Panc1 (cell line): Measurements from ENCODE around the gene DRG1. TPM values are rescaled to one million over a fixed set of nuclear protein-coding genes. Genes with fewer than 3 reads are reported as not detected.

ENCODE experiments used
- ATAC-seq: fragments of 200-7000 bp; cut with Tn5 transposase; 2 replicates; pipeline ENCODE4 v1.9.1; 2020; ENCODE audit warnings: mild to moderate bottlenecking, moderate library complexity
- Bru-seq: library from RNA; stranded (reverse); fragments of 400-500 nt; gene quantifications from one replicate; lab custom pipeline; 2021; lab: Mats Ljungman, UMichigan
- BruChase-seq, 2 experiments: library from RNA; stranded (reverse); fragments of 400-500 nt; gene quantifications; one replicate each; lab custom pipeline; 2021; lab: Mats Ljungman, UMichigan
- BruUV-seq: library from RNA; stranded (reverse); fragments of 400-500 nt; replicated peaks from 2 replicates; lab custom pipeline; 2021; lab: Mats Ljungman, UMichigan
- CTCF ChIA-PET: fragments of 300-600 bp; sonication (Branson Sonifier 250); formaldehyde crosslinking; loops from one replicate; lab custom pipeline; 2022; ENCODE audit warnings: antibody characterized with exemption; lab: Charles Lee
- POLR2A ChIA-PET: fragments of 300-600 bp; sonication (Branson Sonifier 250); formaldehyde crosslinking; loops from one replicate; lab custom pipeline; 2022; ENCODE audit warnings: antibody characterized with exemption; lab: Charles Lee
- DNase-seq: peaks from one replicate; pipeline ENCODE4 v3.0.0-alpha.2; 2010; ENCODE audit warnings: low read depth, low spot score
- H3K27ac ChIP-seq: 2 replicates; pipeline ENCODE4 v1.5.1; 2011; ENCODE audit warnings: mild to moderate bottlenecking, low read length, inconsistent platforms
- H3K27me3 ChIP-seq: fragments of 200-500 bp; sonication (Bioruptor generic); 2 replicates; pipeline ENCODE4 v1.6.0; 2014; ENCODE audit warnings: low read length, inconsistent platforms; ENCODE audit not compliant: control insufficient read depth, insufficient read depth
- H3K36me3 ChIP-seq: fragments of 200-500 bp; sonication (Bioruptor generic); 2 replicates; pipeline ENCODE4 v1.5.1; 2014; ENCODE audit warnings: inconsistent platforms, mild to moderate bottlenecking, low read length, moderate library complexity; ENCODE audit not compliant: control insufficient read depth, insufficient read depth
- H3K4me1 ChIP-seq: 2 replicates; pipeline ENCODE4 v1.5.1; 2011; ENCODE audit warnings: inconsistent platforms, mild to moderate bottlenecking, low read length, moderate library complexity; ENCODE audit not compliant: control insufficient read depth, insufficient read depth
- H3K4me3 ChIP-seq, 2 experiments: 2 replicates each; pipeline ENCODE4 v1.5.1; 2011 to 2012; ENCODE audit warnings: low read depth in 2 of 2, low read length in 2 of 2, mild to moderate bottlenecking in 2 of 2, inconsistent platforms in 1 of 2, moderate library complexity in 1 of 2
- H3K9me3 ChIP-seq: fragments of 200-500 bp; sonication (Bioruptor generic); 2 replicates; pipeline ENCODE4 v1.5.1; 2014; ENCODE audit warnings: low read depth, mild to moderate bottlenecking, inconsistent platforms, low read length, moderate library complexity; ENCODE audit not compliant: control insufficient read depth, insufficient read depth
- POLR2AphosphoS5 ChIP-seq: IDR thresholded peaks from 2 replicates; pipeline ENCODE4 v1.6.1; 2012; ENCODE audit warnings: mild to moderate bottlenecking, low read depth, low read length, moderate library complexity
- SIN3A ChIP-seq: IDR thresholded peaks from 2 replicates; pipeline ENCODE4 v1.6.1; 2012; ENCODE audit warnings: low read depth, mild to moderate bottlenecking, low read length, moderate library complexity, borderline replicate concordance; ENCODE audit not compliant: insufficient read depth
- TCF7L2 ChIP-seq: IDR thresholded peaks from 2 replicates; pipeline ENCODE4 v1.6.1; 2011; ENCODE audit warnings: mild to moderate bottlenecking, low read depth, low read length, inconsistent platforms
- in situ Hi-C: cut with HindIII; loops from 2 replicates; pipeline ENCODE4 v1.10.0; 2016; ENCODE audit warnings: low sequenced_read_pairs, low pct_unique_long_range_greater_than_20kb
- intact Hi-C: fragments of 100-400 bp; cut with micrococcal nuclease; formaldehyde crosslinking; loops from one replicate; pipeline ENCODE4 v1.10.0; 2022; ENCODE audit not compliant: unreplicated experiment
- long read RNA-seq: library from polyadenylated mRNA; unstranded; transcript quantifications from one replicate; pipeline ENCODE4 v2.0.0, GENCODE V29; 2021; ENCODE audit not compliant: unreplicated experiment
- polyA plus RNA-seq: library from polyadenylated mRNA; unstranded; fragments of >200 nt; gene quantifications from one replicate; pipeline ENCODE4 v1.2.1, GENCODE V29; 2012; ENCODE audit warnings: missing spikeins; ENCODE audit not compliant: insufficient read length
- total RNA-seq: library from RNA; stranded (reverse); gene quantifications from one replicate; pipeline ENCODE4 v1.2.1, GENCODE V29; 2021; ENCODE audit not compliant: unreplicated experiment
- TF ChIP-seq, protein P1 (sequence below): fragments of 450-650 bp; IDR thresholded peaks from 2 replicates; pipeline ENCODE4 v1.5.1; 2017; ENCODE audit warnings: mild to moderate bottlenecking
- TF ChIP-seq, protein P2 (sequence below), 2 experiments: IDR thresholded peaks; 2 replicates each; pipeline ENCODE4 v1.6.1; 2011 to 2012; ENCODE audit warnings: low read depth in 2 of 2, control low read depth in 1 of 2, low read length in 1 of 2, mild to moderate bottlenecking in 1 of 2, moderate library complexity in 1 of 2; ENCODE audit not compliant: insufficient read depth in 1 of 2

DRG1 gene, protein sequence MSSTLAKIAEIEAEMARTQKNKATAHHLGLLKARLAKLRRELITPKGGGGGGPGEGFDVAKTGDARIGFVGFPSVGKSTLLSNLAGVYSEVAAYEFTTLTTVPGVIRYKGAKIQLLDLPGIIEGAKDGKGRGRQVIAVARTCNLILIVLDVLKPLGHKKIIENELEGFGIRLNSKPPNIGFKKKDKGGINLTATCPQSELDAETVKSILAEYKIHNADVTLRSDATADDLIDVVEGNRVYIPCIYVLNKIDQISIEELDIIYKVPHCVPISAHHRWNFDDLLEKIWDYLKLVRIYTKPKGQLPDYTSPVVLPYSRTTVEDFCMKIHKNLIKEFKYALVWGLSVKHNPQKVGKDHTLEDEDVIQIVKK
- total RNA-seq (51.2 TPM), Bru-seq, nascent RNA (percentile 60 among the genes with signal in this experiment), BruChase-seq, experiment 1, labeled RNA remaining after a 2-hour chase (percentile 57 among the genes with signal in this experiment), BruChase-seq, experiment 2, labeled RNA remaining after a 6-hour chase (percentile 64 among the genes with signal in this experiment)
- 78.3 TPM for polyA plus RNA-seq
- long read RNA-seq, transcript DRG1-201 (9 exons, 1,746 nt): major isoform, 87 of 111 reads
- long read RNA-seq, partial matches to known transcripts: 4 of 111 reads
- long read RNA-seq, other reads (novel, unspliced or antisense): 19 of 111 reads

DNA sequence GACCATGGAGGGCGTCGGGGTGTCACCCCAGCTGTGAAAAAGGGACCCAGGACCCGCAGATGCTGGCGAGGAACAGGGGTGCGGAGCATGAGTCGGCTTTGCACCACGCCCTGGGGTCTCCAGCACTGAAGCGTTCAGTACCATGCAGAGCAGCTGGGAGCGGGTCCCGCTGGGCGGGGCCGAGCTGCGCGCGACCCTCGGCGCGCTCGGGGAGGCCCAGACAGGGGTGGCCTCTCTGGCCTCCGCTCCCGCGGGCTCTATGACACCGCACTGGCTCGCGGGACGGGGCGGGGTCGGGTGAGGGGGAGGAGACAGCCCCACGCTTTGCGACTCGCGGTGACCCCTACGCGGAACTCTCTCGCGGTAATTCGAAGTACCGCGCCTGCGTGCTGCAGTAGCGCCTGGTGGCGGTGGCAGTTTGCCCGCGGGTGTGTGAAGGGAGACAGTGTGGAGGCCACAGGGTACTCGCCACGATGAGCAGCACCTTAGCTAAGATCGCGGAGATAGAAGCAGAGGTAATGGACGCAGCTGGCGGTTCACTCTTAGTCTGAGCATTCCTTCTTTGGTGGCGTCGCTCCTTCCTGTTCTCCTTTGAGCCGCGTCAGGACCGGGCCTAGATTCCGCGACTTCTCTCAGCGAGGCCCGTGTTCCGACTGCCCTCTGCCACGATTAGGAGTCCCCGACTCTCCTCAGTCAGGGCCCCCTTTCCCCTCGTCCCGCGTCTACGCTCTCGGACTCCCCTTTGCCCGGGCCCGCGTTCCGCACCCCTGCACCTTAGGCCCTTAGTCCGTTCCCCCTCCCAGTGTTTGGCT, at the start of gene DRG1:
DRG1 (plus strand) TSS at position 394 of the 812 bp plus-strand sequence; CDS start at position 474, 80 bp downstream.
- BruUV-seq: no TSS peak
- TF ChIP-seq TCF7L2 (no peak), POLR2AphosphoS5 (peak; percentile 94)
- H3K27me3 ChIP-seq: no peaks in the 10 kb centered on the region
- peaks cover 17% of the 10 kb centered on the region for H3K4me1 ChIP-seq
- peak; percentile 67 for DNase-seq
- intact Hi-C loops: no loop called here
- no peaks in the 10 kb centered on the region for H3K9me3 ChIP-seq
- peaks cover 7% of the 10 kb centered on the region; the same call in 1 of the 2 replicates for H3K36me3 ChIP-seq
- H3K27ac ChIP-seq: peak within 1 kb of the TSS; percentile 96
- peak within 1 kb of the TSS; percentile 89 to 96 for H3K4me3 ChIP-seq
- CTCF ChIA-PET: no interaction called here
- POLR2A ChIA-PET: no interaction called here
- peak; percentile 100 for ATAC-seq
- in situ Hi-C loops: no loop called here

DNA sequence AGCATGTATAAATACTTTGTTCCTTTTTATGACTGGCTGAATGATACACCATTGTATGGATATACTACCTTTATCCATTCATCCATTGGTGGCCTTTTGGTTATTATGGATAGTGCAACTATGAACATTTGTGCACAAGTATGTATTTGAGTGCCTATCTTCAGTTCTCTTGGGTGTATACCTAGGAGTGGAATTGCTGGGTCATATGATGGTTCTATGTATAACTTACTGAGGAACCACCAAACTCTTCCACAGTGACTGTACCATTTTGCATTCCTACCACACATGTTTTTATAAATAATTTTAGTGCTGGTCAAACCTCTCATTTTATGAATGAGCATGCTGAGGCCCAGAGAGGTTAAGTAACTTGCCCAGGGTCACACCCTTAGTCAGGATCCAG, 49.4 kb upstream of the DRG1 start:
- H3K27me3 ChIP-seq: no peaks in the 10 kb centered on the region
- intact Hi-C loops (no loop called here), in situ Hi-C loops (no loop called here)
- H3K27ac ChIP-seq: no peak overlapping the region
- H3K4me3 ChIP-seq: no peak overlapping the region
- ChIA-PET POLR2A (no interaction called here), CTCF (no interaction called here)
- TF ChIP-seq POLR2AphosphoS5: no peak
- TF ChIP-seq, protein P1, sequence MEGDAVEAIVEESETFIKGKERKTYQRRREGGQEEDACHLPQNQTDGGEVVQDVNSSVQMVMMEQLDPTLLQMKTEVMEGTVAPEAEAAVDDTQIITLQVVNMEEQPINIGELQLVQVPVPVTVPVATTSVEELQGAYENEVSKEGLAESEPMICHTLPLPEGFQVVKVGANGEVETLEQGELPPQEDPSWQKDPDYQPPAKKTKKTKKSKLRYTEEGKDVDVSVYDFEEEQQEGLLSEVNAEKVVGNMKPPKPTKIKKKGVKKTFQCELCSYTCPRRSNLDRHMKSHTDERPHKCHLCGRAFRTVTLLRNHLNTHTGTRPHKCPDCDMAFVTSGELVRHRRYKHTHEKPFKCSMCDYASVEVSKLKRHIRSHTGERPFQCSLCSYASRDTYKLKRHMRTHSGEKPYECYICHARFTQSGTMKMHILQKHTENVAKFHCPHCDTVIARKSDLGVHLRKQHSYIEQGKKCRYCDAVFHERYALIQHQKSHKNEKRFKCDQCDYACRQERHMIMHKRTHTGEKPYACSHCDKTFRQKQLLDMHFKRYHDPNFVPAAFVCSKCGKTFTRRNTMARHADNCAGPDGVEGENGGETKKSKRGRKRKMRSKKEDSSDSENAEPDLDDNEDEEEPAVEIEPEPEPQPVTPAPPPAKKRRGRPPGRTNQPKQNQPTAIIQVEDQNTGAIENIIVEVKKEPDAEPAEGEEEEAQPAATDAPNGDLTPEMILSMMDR: no peak
- no peak for TF ChIP-seq SIN3A
- TF ChIP-seq, protein P2, sequence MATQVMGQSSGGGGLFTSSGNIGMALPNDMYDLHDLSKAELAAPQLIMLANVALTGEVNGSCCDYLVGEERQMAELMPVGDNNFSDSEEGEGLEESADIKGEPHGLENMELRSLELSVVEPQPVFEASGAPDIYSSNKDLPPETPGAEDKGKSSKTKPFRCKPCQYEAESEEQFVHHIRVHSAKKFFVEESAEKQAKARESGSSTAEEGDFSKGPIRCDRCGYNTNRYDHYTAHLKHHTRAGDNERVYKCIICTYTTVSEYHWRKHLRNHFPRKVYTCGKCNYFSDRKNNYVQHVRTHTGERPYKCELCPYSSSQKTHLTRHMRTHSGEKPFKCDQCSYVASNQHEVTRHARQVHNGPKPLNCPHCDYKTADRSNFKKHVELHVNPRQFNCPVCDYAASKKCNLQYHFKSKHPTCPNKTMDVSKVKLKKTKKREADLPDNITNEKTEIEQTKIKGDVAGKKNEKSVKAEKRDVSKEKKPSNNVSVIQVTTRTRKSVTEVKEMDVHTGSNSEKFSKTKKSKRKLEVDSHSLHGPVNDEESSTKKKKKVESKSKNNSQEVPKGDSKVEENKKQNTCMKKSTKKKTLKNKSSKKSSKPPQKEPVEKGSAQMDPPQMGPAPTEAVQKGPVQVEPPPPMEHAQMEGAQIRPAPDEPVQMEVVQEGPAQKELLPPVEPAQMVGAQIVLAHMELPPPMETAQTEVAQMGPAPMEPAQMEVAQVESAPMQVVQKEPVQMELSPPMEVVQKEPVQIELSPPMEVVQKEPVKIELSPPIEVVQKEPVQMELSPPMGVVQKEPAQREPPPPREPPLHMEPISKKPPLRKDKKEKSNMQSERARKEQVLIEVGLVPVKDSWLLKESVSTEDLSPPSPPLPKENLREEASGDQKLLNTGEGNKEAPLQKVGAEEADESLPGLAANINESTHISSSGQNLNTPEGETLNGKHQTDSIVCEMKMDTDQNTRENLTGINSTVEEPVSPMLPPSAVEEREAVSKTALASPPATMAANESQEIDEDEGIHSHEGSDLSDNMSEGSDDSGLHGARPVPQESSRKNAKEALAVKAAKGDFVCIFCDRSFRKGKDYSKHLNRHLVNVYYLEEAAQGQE (IDR thresholded peaks at IDR 0.05; ENCODE audit: insufficient read depth in 1 of 2, low read depth in 2 of 2, low read length in 1 of 2): no peak
- TF ChIP-seq TCF7L2: no peak
- no peaks in the 10 kb centered on the region for H3K36me3 ChIP-seq
- ATAC-seq (no peak), DNase-seq (no peak)
- H3K9me3 ChIP-seq: no peaks in the 10 kb centered on the region
- peaks cover 4% of the 10 kb centered on the region for H3K4me1 ChIP-seq
- BruUV-seq: no TSS peak
